Cerebellar cortex (tissue), 1 donor: Measurements from ENCODE around the gene CSDE1.
A peak's percentile ranks its signal among the peaks of the same experiment; 100 is the strongest.

ENCODE experiments used
- DNase-seq: peaks from one replicate; pipeline ENCODE4 v3.0.0-alpha.2; 2015; ENCODE audit warnings: low spot score

CSDE1 gene

DNA sequence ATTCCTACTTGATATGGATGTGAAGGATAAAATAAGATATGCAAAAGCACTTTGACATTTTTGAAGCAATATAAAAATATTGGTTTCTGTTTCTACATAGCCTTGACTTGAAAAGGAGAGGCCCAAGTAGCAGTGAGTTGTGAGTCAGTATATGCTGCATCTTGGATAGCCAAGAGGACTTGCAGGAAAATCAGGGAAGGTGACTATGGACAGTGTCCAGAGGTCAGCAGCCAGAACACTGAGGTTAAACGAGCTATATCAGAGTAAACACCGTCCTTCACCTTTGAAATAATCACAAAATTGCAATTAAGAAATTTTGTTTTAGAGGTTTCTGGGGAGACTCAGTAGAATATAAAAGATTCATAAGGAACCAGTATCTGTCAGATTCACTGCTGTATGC, 55.9 kb downstream of the CSDE1 start:
- DNase-seq, result no peak

DNA sequence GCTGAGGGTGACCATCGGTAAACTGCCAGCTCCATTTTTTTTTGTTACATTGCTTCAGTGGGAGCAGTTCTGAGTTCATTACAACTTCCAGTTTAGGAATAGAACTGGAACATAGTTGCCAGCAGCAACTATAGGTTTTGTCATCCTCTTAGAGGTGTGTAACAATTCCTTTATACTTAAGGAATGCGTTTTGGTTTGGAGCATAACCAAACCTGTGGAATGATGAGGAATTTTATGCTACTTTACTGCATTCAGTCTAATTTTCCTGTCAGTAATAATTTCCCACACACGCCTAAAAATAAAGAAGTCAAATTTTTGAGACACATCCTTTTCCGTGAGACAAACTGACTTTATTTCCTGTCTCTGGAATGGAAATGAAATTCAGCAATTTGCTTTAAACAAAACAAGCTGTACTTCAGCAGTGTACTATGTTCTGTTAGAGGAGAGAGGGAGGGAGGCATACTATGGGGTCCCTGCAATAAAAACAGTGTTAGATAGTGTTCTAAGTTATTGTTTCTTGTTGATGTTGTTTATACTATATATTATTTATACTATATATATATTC, 57.7 kb downstream of the CSDE1 start:
- DNase-seq, result no peak

DNA sequence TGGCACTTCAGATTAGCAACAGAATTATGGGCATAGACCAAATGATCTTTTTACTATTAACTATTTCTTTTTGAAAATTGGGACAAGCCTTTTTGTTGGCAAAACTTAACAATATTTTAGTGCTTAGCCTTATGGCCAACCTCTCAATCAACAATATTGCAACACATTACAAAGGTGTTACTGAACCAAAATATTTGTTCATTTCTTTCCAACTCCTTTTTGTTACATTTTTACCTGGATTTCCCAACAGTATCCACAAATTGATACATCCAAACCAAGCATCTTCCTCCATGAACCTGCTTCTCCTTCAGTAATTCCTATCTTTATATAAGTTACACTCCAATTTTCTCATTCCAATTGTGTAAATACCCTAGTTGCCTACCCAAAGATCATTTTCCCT, 61.0 kb downstream of the CSDE1 start:
- DNase-seq, result no peak

DNA sequence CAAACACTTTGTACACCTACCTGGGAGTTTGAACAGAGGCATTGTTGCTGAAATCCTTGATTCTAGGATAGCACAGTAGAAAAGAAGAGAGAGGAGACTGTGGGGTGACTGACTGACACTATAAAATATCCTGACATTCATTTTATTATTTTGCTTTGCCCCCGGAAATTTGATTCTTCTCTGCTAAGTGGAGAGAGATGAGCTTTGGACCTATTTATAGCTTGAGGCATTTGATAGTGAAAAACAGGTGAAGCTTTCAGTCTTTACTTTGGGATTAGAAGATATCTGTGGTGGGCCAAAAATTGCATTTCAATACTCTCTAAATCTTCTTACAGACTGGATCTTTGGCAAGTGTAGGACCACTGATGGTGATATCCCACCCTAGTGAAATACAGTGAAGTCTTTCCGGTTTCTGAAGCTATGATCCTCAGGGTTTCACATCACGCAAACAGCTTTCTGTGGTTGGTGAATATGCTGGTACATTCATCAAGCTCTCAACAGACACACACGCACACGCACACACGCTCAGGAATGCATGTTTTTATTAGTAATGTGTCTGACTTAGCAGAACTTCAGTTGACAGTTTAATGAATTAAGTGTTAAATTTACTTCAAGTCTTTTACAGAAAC, 62.2 kb downstream of the CSDE1 start, which contains the start of gene AMPD1:
Gene AMPD1, minus strand, starts transcription at position 117 of the 629 bp plus-strand sequence. Its CDS starts 75 bp downstream, at position 42.
- no peak for DNase-seq

DNA sequence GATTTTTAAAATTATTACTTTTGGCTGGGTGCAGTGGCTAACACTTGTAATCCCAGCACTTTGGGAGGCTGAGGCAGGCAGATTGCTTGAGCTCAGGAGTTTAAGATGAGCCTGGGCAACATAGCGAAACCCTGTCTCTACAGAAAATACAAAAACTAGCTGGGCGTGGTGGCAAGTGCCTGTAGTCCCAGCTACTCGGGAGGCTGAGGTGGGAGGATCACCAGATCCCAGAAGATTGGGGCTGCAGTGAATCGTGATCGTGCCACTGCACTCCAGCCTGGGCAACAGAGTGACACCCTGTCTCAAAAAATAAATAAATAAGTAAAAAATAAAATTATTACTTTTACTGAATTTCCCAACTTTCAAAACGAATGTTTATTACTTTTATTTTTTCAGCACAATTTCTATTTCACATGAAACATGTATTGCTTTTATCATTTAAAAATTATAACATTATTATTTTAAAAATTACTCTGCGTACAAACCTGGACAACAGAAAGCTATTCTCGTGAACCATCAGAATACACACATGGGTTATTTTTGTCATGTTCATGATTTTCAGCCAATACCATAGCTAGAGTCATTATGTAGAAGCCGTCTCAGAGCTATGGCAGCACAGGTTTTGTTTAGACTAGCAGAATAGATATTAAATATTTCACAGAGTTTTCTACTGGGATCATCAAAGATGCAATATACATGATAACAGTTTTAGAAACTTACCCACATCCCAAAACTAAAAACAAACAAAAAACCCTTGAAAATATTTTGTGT, 63.1 kb downstream of the CSDE1 start:
- no peak for DNase-seq

DNA sequence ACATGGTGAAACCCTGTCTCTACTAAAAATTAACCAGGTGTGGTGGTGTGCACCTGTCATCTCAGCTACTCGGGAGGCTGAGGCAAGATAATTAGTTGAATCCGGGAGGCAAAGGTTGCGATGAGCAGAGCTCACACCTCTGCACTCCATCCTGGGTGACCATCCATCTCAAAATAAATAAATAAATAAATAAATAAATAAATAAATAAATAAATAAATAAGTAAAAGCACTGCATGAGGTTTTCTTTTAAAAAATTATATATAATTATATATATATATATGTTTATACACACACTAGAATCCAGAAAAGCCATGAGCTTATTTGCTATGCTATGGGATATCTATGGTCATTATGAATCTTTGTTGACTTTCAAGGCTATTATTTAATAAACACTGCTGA, 64.8 kb downstream of the CSDE1 start:
- DNase-seq, result no peak

DNA sequence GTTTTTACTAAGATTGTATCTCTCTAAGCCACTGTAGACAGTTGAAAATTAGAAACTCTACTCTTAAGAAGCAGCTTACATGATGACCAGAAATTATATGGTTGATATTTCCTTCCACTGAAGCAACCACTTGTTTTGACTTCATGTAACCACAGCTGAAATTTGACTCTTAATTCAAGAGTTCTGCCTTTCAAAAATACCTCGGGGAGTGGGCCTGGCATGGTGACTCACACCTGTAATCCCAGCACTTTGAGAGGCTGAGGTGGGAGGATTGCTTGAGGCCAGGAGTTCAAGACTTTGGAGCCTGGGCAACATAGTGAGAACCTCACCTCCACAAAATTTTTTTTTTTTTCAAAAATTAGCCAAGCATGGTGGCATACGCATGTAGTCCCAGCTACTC, 66.7 kb downstream of the CSDE1 start:
- no peak for DNase-seq

DNA sequence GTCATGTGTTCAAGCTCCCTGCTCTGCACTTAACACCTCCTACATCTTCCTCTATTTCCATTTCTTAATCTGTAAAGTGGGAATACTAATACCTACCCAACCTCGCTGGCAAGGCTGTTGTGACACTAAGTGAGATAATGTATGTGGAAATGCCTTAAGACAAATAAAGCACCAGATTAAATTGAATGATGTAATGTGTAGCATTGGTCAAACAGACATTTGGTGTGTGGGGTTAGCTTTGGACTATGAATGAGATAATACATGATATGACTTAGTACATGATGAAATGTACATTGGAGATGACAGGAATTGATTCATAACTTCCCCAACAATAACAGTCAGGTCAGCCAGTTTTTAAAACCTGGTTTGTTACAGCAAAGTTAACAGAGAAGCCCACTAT, 67.6 kb downstream of the CSDE1 start:
- DNase-seq, result no peak

DNA sequence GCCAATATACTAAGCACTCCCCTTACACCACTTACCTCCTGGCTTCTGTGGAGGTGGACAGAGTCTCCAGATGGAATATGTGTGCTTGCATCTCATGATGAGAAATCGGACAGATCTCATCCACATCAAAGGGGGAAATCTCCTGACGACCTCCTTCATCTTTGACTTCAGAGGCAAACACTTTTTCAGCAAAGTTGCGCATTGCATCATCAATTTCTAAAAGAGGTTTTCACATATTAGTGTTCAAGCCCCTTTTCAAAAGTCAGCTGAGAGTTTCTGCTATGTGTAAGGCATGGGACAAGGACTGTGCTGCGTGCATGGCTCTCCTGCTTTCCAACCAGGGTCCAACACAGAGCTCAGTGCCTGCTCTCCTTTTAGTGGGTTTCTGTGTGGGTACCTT, 69.3 kb downstream of the CSDE1 start:
- no peak for DNase-seq

DNA sequence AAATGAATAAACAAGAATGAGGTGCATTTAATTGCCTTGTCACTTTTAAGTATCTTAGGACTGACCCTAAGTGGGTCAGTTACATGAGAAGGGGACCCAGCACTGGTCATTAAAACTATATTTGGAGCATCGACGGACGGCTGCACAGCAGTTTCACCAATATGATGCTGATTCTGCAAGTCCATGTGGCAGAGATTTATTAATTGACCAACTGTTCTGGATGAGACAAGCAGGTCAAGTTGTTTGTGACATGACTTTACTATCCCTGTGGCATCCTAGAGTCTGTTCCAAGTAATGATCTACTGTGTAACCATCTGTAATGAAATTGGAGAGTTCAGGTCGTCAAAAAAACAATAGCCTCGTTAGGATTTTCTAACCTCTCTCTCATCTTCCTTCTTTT, 71.9 kb downstream of the CSDE1 start:
- DNase-seq, result no peak

DNA sequence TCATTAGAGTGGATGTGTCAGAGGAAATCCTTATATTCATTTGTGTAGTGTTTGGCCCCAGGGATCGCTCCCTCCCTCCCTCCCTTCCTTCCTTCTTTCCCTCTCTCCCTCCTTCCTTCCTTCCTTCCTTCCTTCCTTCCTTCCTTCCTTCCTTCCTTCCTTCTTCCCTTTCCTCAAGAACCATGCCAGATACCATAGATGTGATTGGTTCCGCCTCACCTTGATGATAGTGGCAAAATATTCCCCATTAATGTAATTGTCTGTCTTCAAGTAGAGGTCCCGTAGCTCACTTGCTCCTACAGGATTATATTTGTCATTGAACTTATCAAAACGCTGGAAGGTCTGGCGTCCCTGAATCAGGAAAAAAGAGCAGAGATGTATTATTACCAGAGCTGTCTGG, 80.1 kb downstream of the CSDE1 start:
- no peak for DNase-seq

DNA sequence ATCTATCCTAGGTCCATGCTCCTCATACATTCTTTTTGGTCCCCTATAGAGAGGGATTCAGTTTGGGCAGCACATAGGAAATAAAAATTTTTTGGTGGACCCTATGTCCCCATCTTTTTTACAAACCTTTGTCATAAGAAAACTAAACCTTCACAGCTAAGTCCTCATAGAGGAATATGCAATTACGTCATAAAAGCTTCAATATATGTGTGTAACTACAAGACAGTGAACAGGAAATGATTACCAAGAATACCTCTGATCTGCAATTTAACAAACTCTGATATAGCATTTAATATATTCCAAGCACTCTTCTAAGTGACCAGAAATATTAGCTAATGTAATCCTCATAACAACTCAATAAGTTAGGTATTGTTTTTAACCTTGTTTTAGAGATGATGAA, 81.7 kb downstream of the CSDE1 start:
- no peak for DNase-seq

DNA sequence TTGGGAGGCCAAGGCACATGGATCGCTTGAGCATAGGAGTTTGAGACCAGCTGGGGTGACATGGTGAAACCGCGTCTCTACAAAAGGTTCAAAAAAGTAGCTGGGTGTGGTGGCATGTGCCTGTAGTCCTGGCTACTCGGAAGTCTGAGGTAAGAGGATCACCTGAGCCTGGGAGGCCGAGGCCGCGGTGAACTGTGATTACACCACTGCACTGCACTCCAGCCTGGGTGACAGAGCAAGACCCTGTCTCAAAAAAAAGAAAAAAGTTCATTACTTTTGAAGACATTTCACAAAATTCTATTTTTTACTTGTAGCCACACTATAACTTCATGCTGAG, 85.9 kb downstream of the CSDE1 start:
- DNase-seq, result no peak

DNA sequence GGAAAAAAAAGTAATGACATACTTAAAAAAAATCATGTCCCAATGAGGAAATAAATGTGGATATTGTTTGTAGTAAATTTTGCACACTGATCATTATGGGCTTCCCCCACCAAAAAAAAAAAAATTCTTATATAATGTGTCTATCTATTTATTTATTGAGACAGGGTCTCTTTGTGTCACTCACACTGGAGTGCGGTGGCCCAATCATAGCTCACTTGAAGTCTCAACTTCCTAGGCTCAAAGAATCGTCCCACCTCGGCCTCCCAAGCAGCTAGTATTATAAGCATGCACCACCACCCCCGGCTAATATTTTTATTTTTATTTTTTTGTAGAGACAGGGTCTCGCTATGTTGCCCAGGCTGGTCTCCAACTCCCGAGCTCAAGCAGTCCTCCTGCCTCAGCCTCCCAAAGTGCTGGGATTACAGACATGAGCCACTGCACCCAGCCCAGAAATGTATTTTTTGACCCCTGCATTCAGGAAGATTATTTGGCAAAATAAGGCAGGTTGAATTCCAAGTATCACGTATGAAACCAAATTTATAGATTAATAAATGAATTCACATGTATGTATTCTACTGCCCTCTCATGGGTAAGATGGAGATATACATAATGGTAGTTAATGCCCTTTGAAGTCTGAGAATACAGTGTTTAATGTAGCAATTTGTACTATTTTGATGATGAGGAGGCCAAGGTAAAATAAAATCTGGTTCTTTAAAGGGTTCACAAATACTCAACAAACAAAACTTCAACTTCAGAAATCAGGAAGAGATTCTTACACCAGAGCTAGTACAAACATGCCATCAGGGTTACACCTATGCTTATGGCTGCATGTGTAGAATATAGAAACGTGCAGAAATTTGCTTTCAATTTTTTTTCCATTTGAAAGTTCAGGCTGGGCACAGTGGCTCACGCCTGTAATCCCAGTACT, 86.5 kb downstream of the CSDE1 start:
- no peak for DNase-seq

DNA sequence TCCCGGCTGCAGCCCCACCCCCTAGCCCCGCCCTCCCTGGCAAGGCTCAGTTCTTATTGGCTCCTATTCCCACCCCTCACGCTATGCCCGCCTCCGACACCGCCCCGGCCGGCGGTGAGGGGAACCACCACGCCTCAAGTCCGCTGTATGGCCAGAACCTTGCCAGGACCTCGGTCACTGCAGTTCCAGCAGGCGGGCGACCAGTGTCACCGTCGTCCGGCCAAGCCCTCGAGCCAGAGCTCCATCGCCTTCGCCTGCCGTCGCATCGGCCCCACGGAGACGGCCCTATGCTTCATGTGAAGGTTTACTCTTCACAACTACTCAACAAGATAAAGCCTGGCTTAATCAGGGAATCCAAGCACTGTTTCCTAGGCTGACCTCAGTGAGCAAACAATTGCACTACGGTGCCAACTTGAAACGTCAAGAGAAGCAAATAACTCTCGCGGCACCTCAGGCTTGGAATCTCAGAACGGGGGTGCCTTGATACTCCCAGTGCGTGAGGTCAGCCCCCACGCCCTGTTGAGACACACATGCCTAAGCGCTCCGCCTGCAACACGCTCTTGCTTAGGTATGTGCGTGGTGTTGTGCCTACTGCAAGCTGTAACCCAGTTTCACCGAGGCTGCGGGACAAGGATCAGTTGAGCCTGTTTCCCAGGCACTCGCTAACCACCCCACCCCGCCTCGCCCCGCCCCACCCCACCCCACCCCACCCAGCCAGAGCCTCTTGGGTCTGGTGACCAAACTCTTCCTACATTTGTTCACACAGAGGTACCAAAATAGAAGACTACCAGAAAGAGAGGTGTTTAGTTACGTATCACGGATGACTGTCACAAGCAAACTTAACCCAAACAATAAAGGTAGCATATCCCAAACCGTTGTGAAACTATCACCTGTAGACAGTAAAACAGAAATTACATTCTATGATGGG, 87.4 kb downstream of the CSDE1 start:
- DNase-seq, result peak; percentile 82

DNA sequence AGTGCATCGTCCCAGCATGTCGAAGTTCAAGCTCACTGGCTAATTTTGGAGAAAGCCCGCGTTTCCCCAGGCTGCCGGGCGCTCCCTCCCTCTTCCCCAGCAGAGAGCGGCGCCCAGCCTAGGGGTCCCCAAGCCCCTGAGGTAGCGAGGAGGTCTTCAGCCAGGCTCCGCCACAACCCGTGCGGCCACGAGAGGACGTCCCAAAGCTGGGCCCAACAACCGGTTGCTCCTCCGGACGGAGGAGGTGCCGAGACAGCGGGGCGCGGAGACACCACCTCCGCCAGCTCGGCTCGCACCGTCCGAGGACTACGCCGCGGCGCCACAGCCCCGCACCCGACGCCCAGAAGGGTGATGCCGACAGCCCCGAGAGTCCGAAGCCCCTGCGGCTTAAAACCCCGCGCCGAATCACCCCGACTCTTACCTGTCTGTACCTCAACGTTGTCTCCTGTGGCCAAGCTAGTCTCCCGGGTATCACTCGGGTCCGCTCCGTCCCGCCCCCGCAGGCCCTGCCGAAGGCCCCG, 88.2 kb downstream of the CSDE1 start, which contains the start of gene DENND2C:
Gene DENND2C, minus strand, starts transcription at position 488 of the 521 bp plus-strand sequence. CDS start 44,065 bp downstream, outside the sequence.
- no peak for DNase-seq

DNA sequence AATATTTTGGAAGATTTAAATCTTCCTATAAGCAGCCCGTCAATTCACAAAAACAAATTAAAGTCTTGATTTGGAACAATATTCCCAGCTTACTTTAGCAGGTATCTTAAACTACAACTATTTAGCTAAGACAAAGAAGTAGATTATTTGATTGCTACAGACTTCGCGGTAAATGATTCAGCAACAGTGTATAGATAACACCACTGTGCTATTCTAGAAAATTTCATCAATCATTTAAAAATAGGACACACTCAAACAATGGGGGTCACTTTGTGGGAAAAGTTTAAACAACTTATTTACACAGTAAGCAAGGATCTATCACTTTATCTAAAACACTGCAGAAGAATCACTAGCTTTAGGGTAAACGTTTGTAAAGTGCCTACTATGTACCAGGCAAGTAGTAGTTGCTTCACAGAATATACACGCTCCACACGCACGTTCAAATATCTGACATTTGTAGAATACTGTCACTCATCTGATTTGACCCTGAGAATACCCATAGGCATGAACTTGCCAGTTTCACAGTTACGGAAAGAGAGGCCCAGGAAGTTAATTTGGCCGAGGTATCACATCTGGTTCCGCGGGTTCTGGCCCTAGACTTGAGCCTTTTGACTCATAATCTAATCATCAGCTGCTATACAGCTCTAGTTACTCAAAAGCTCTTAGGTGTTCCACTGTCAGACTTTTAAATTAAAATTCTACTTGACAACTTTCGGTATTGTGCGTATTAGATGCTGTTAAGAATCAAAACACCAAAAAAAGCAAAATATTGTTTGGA, 88.8 kb downstream of the CSDE1 start:
- no peak for DNase-seq

DNA sequence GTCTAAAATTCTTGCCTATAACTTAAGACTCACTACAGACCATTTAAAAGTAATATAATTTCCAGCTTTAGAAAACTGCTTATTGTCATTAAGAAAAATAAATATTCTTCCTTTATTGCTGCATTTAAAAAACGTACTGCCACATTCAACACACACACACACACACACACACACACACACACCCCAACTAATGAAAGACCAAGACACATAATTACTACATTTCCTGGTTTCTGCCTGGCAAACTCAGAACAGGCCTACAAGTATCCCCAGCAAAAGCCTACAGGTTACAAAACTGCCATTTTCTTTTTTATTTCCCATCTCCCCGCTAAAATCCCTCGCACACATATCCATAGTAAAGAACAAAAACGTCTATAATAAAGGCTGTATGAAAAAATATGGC, 89.4 kb downstream of the CSDE1 start:
- no peak for DNase-seq

DNA sequence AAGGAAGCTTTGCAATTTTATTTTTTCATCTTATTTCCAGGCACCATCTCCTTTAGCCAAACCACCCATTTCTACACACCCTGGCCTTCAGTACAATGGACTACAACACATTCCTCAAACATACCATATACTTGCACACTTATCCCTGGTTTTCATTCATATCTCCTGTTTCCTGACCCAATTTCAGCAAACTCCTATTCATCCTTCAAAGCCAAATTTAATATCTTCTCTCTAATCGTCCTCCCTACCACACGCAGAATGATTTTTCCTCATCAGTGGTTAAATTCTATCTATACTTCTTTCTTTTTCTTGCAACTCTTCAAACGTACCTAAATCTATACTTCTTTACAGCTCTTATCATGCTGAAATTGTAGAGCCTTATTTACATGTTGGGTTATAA, 90.8 kb downstream of the CSDE1 start:
- no peak for DNase-seq
